Smooth muscle cell (in vitro differentiated cells): ENCODE results near the gene KLK11. TPM values are rescaled to one million over a fixed set of nuclear protein-coding genes. Genes with fewer than 3 reads are reported as not detected.

Experiments used
- DNase-seq: peaks from one replicate; lab custom pipeline; 2025; ENCODE audit not compliant: unreplicated experiment; lab: John Stamatoyannopoulos, UW
- H2AFZ ChIP-seq: fragments of 200-600 bp; sonication (generic); 2 replicates; pipeline ENCODE4 v1.6.0; 2016; ENCODE audit warnings: antibody characterized with exemption, low read depth, mild to moderate bottlenecking
- H3F3A ChIP-seq: fragments of 200-600 bp; sonication (generic); 2 replicates; pipeline ENCODE4 v1.6.0; 2017; ENCODE audit warnings: antibody characterized with exemption, low read depth
- H3K27ac ChIP-seq: fragments of 200-600 bp; sonication (generic); 2 replicates; pipeline ENCODE4 v1.5.1; 2016; ENCODE audit warnings: low read depth, mild to moderate bottlenecking
- H3K27me3 ChIP-seq: fragments of 200-600 bp; sonication (generic); 2 replicates; pipeline ENCODE4 v1.6.1; 2016; ENCODE audit warnings: low read depth, mild to moderate bottlenecking
- H3K36me3 ChIP-seq: fragments of 200-600 bp; sonication (generic); 2 replicates; pipeline ENCODE4 v1.5.1; 2016; ENCODE audit warnings: low read depth
- H3K4me1 ChIP-seq: fragments of 200-600 bp; sonication (generic); 2 replicates; pipeline ENCODE4 v1.5.1; 2016; ENCODE audit warnings: low read depth
- H3K4me2 ChIP-seq: fragments of 200-600 bp; sonication (generic); 2 replicates; pipeline ENCODE4 v1.6.0; 2016; ENCODE audit warnings: mild to moderate bottlenecking
- H3K4me3 ChIP-seq: fragments of 200-600 bp; sonication (generic); 2 replicates; pipeline ENCODE4 v1.5.1; 2016; ENCODE audit warnings: mild to moderate bottlenecking
- H3K79me2 ChIP-seq: fragments of 200-600 bp; sonication (generic); 2 replicates; pipeline ENCODE4 v1.6.0; 2016; ENCODE audit warnings: low read depth, mild to moderate bottlenecking
- H3K9ac ChIP-seq: fragments of 200-600 bp; sonication (generic); 2 replicates; pipeline ENCODE4 v1.6.0; 2016; ENCODE audit warnings: low read depth
- H3K9me3 ChIP-seq: fragments of 200-600 bp; sonication (generic); replicated peaks from 2 replicates; pipeline ENCODE4 v1.5.1; 2016; ENCODE audit warnings: low read depth
- H4K20me1 ChIP-seq: fragments of 200-600 bp; sonication (generic); 2 replicates; pipeline ENCODE4 v1.6.0; 2016; ENCODE audit warnings: low read depth
- CTCF ChIP-seq: fragments of 200-600 bp; sonication (generic); IDR thresholded peaks from 2 replicates; pipeline ENCODE4 v1.5.1; 2017; ENCODE audit warnings: borderline replicate concordance, mild to moderate bottlenecking, antibody characterized with exemption; ENCODE audit not compliant: insufficient read depth, poor library complexity, severe bottlenecking
- WGBS: methylation state at CpG from one replicate; pipeline ENCODE4 v1.1.7; 2016; ENCODE audit warnings: low lambda C conversion rate; 5-methylcytosine and 5-hydroxymethylcytosine counted together
- polyA plus RNA-seq: library from polyadenylated mRNA; unstranded; fragments of >200 nt; fragmentation: Nextera tagmentation; extraction: Ambion mirVana; gene quantifications from 2 replicates; pipeline ENCODE4 v1.2.1, GENCODE V29; 2016
- total RNA-seq: library from RNA; depleted of rRNA; stranded (reverse); fragments of >200 nt; gene quantifications from 2 replicates; pipeline ENCODE4 v1.2.3, GENCODE V29; 2014

Gene KLK11
- total and polyA plus RNA-seq, 2 experiments from 2014 or later = 0.97 to 2.1 TPM

GRCh38 chr19:51012661-51013190 lies 13.7 kb downstream of the KLK11 start:
- peaks cover 4% of the 10 kb centered on the region for H3K4me1 ChIP-seq
- H3K27ac ChIP-seq = no peak overlapping the region
- DNase-seq = no peak
- WGBS = 80% methylated on average over 12 of the region's 12 CpGs
- H2AFZ ChIP-seq = no peak overlapping the region
- no peaks in the 10 kb centered on the region for H4K20me1 ChIP-seq
- H3K9me3 ChIP-seq = no peaks in the 10 kb centered on the region
- H3K27me3 ChIP-seq = peaks cover 39% of the 10 kb centered on the region
- H3K79me2 ChIP-seq = no peaks in the 10 kb centered on the region
- H3K36me3 ChIP-seq = no peaks in the 10 kb centered on the region
- H3K4me2 ChIP-seq = no peak overlapping the region
- H3F3A ChIP-seq = no peaks in the 10 kb centered on the region
- H3K4me3 ChIP-seq = no peak overlapping the region
- no peak overlapping the region for H3K9ac ChIP-seq
- TF ChIP-seq CTCF = no peak

- Histone ChIP-seq H3K79me2 (no peaks in the 10 kb centered on the region), H3F3A (no peaks in the 10 kb centered on the region), H3K4me2 (no peak overlapping the region), H3K4me1 (no peaks in the 10 kb centered on the region), H3K27me3 (peaks cover 21% of the 10 kb centered on the region), H3K9ac (no peak overlapping the region), H4K20me1 (no peaks in the 10 kb centered on the region), H3K36me3 (no peaks in the 10 kb centered on the region), H3K27ac (no peak overlapping the region), H3K9me3 (no peaks in the 10 kb centered on the region), H3K4me3 (no peak overlapping the region), H2AFZ (no peak overlapping the region)
- 72% methylated on average over 4 of the region's 4 CpGs for WGBS
- no peak for DNase-seq
- no peak for TF ChIP-seq CTCF
These were observed 16.2 kb downstream of the KLK11 start for GRCh38 chr19:51010066-51010795.

GRCh38 chr19:51009061-51009891 lies 17.1 kb downstream of the KLK11 start:
- H3K4me2 ChIP-seq = no peak overlapping the region
- H3K4me3 ChIP-seq = no peak overlapping the region
- TF ChIP-seq CTCF = no peak
- H3K27me3 ChIP-seq = peaks cover 16% of the 10 kb centered on the region
- DNase-seq = no peak
- H3K79me2 ChIP-seq = no peaks in the 10 kb centered on the region
- H3K9ac ChIP-seq = no peak overlapping the region
- no peaks in the 10 kb centered on the region for H3K4me1 ChIP-seq
- H3F3A ChIP-seq = no peaks in the 10 kb centered on the region
- H3K36me3 ChIP-seq = no peaks in the 10 kb centered on the region
- no peaks in the 10 kb centered on the region for H4K20me1 ChIP-seq
- 83% methylated on average over 19 of the region's 19 CpGs for WGBS
- H3K27ac ChIP-seq = no peak overlapping the region
- H2AFZ ChIP-seq = no peak overlapping the region
- H3K9me3 ChIP-seq = no peaks in the 10 kb centered on the region
